ENCODE measurements around the gene DSCAML1. TPM values are rescaled to one million over a fixed set of nuclear protein-coding genes. Genes with fewer than 3 reads are reported as not detected.

Gene DSCAML1
- total and polyA plus RNA-seq, 2 of the 8 experiments (the other 6 are each of a cell fraction or from before 2014, with no cell fraction given), result 0.19 to 0.24 TPM

DNA sequence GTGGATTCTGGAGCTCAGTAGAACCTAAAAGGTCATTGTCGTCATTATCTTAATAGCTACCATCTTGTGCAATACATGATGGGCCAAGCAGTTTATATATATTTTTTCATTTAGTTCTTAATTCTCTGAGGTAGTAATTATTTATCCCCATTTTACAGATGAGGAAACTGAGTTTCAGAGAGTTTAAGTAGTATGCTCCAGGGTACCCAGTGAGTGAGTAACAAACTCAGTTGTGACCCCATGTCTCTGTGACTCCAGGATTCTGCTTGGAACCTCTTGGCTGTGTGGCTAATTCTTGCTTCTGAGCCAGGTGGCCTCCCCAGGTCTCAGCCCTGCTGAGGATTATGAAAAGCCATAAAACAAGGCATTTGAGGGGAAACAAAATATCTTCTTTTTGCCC, 386.8 kb downstream of the DSCAML1 start:
- Histone ChIP-seq H3K23me2 (ENCODE audit: low read depth, low read length) (no peaks in the 10 kb centered on the region), H3K23ac (ENCODE audit: insufficient read length) (no peak overlapping the region), H4K8ac (ENCODE audit: extremely low read depth, insufficient read depth, low read length) (no peak overlapping the region), H3K4ac (replicated peaks; ENCODE audit: insufficient read length, low read depth, low read length) (no peak overlapping the region), H3K36me3 (ENCODE audit: control insufficient read depth in 2 of 4, insufficient read depth in 4 of 4, low read length in 3 of 4) (peaks cover 0 to 3% (median 1%) of the 10 kb centered on the region in 4 experiments; a peak in 4 of 8 replicates), H2BK15ac (ENCODE audit: low read length) (no peak overlapping the region), H4K91ac (replicated peaks; ENCODE audit: insufficient read length, low read length) (no peak overlapping the region), H3K18ac (ENCODE audit: extremely low read depth, low read length) (no peak overlapping the region), H2BK5ac (ENCODE audit: low read depth, low read length) (no peak overlapping the region), H2AFZ (ENCODE audit: low read length) (no peak overlapping the region), H3K4me2 (ENCODE audit: insufficient read depth in 1 of 2, low read depth in 2 of 2, low read length in 2 of 2) (no peak overlapping the region), H2AK5ac (ENCODE audit: low read depth, low read length) (no peak overlapping the region), H2BK120ac (replicated peaks; ENCODE audit: low read depth, low read length) (no peak overlapping the region), H3K4me1 (replicated peaks in 1 of 4; ENCODE audit: control insufficient read depth in 3 of 4, insufficient read depth in 4 of 4, low read length in 3 of 4) (peaks cover 0 to 4% (median 0%) of the 10 kb centered on the region in 4 experiments; a peak in 2 of 7 replicates), H3K14ac (ENCODE audit: insufficient read length) (no peak overlapping the region), H3K4me3 (ENCODE audit: extremely low read depth in 1 of 4, insufficient read depth in 2 of 4, low read depth in 3 of 4, low read length in 4 of 4) (no peak overlapping the region), H4K5ac (ENCODE audit: insufficient read length, low read depth, low read length) (no peak overlapping the region), H3K27ac (ENCODE audit: low read depth, low read length) (no peak overlapping the region), H3K56ac (replicated peaks; ENCODE audit: insufficient read length, low read depth, low read length) (no peak overlapping the region), H2BK12ac (ENCODE audit: low read depth, low read length) (no peak overlapping the region), H3K79me1 (ENCODE audit: low read depth, low read length) (no peaks in the 10 kb centered on the region), H3K9ac (replicated peaks in 1 of 4; ENCODE audit: extremely low read depth in 1 of 4, low read depth in 3 of 4, low read length in 3 of 4) (no peak overlapping the region), H4K20me1 (replicated peaks in 1 of 2; ENCODE audit: control insufficient read depth in 1 of 2, insufficient read depth in 2 of 2, low read length in 2 of 2) (no peaks in the 10 kb centered on the region), H3K27me3 (replicated peaks in 1 of 4; ENCODE audit: control insufficient read depth in 3 of 4, extremely low read depth in 1 of 4, insufficient read depth in 3 of 4, low read length in 3 of 4) (no peaks in the 10 kb centered on the region), H3K9me3 (ENCODE audit: insufficient read depth in 2 of 2, low read depth in 1 of 2, low read length in 1 of 2) (peaks cover 2 to 8% of the 10 kb centered on the region in 2 experiments), H2BK20ac (ENCODE audit: low read length) (no peak overlapping the region), H3K79me2 (ENCODE audit: control insufficient read depth in 1 of 2, insufficient read depth in 2 of 2, low read length in 2 of 2) (no peaks in the 10 kb centered on the region)
- TF ChIP-seq RBBP5 (IDR thresholded peaks at IDR 0.05; ENCODE audit: borderline replicate concordance, low read depth, low read length) (no peak), SAP30 (IDR thresholded peaks at IDR 0.05; ENCODE audit: insufficient read depth, insufficient replicate concordance, low read length) (no peak), KDM1A (IDR thresholded peaks at IDR 0.05; ENCODE audit: borderline replicate concordance, low read length) (no peak), JUN (IDR thresholded peaks at IDR 0.05; ENCODE audit: low read depth, low read length) (no peak), HDAC2 (IDR thresholded peaks at IDR 0.05; ENCODE audit: borderline replicate concordance in 1 of 2, low read depth in 2 of 2, low read length in 2 of 2) (no peak), CBX8 (IDR thresholded peaks at IDR 0.05; ENCODE audit: borderline replicate concordance, low read depth, low read length) (no peak), SP2 (IDR thresholded peaks at IDR 0.05; ENCODE audit: low read length) (no peak), SIRT6 (IDR thresholded peaks at IDR 0.05; ENCODE audit: low read length) (no peak), RFX5 (IDR thresholded peaks at IDR 0.05; ENCODE audit: borderline replicate concordance, low read depth, low read length) (no peak), CTBP2 (IDR thresholded peaks at IDR 0.05; ENCODE audit: borderline replicate concordance, insufficient read depth, insufficient read length, low read length) (no peak), BACH1 (IDR thresholded peaks at IDR 0.05; ENCODE audit: low read length) (no peak)
- TF ChIP-seq, protein P1, sequence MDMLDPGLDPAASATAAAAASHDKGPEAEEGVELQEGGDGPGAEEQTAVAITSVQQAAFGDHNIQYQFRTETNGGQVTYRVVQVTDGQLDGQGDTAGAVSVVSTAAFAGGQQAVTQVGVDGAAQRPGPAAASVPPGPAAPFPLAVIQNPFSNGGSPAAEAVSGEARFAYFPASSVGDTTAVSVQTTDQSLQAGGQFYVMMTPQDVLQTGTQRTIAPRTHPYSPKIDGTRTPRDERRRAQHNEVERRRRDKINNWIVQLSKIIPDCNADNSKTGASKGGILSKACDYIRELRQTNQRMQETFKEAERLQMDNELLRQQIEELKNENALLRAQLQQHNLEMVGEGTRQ (IDR thresholded peaks at IDR 0.05; ENCODE audit: low read length), result no peak
- DNase-seq (ENCODE audit: low read depth in 1 of 2, low spot score in 2 of 2), result no peak
- ChIA-PET POLR2A (ENCODE audit: partially characterized antibody) (interaction anchor here (1.0 kb wide), 1 partner anchor 12 kb away, joined by 3 read pairs; no protein-coding TSS in a partner anchor), CTCF (ENCODE audit: partially characterized antibody) (interaction anchor here (0.8 to 9.6 kb wide), 7 partner anchors 8 to 398 kb away, joined by 3 to 85 read pairs (median 4); no protein-coding TSS in a partner anchor)
- FAIRE-seq, result no peak
- 94% methylated on average over 1 of the region's 1 CpG; no CpG with 5 or more reads in 1 of the 2 experiments for WGBS, 2 experiments (ENCODE audit: extremely low coverage in 1 of 2, insufficient coverage in 1 of 2, insufficient read length in 1 of 2, insufficient replicate concordance in 2 of 2, low coverage in 1 of 2, low lambda C conversion rate in 2 of 2, missing lambda C conversion rate in 1 of 2)

All from H1 (cell line).